Hematopoietic multipotent progenitor cell (in vitro differentiated cells): ENCODE measurements around the gene YTHDF1. TPM values are rescaled to one million over a fixed set of nuclear protein-coding genes. Genes with fewer than 3 reads are reported as not detected.

ENCODE experiments used
- DNase-seq, 3 donors: peaks; one replicate each; pipeline ENCODE4 v3.0.0-alpha.2; 2011 to 2015; ENCODE audit warnings: low read depth in 2 of 3, low spot score in 2 of 3
- total RNA-seq: library from RNA; depleted of rRNA; stranded (reverse); fragments of >200 nt; gene quantifications from one replicate; pipeline ENCODE4 v1.2.3, GENCODE V29; 2012

The YTHDF1 gene
- total RNA-seq, 1 donor = 23.4 TPM

- no peak for DNase-seq
Observed at GRCh38 chr20:63249891-63250290, 34.0 kb upstream of the YTHDF1 start.

DNA sequence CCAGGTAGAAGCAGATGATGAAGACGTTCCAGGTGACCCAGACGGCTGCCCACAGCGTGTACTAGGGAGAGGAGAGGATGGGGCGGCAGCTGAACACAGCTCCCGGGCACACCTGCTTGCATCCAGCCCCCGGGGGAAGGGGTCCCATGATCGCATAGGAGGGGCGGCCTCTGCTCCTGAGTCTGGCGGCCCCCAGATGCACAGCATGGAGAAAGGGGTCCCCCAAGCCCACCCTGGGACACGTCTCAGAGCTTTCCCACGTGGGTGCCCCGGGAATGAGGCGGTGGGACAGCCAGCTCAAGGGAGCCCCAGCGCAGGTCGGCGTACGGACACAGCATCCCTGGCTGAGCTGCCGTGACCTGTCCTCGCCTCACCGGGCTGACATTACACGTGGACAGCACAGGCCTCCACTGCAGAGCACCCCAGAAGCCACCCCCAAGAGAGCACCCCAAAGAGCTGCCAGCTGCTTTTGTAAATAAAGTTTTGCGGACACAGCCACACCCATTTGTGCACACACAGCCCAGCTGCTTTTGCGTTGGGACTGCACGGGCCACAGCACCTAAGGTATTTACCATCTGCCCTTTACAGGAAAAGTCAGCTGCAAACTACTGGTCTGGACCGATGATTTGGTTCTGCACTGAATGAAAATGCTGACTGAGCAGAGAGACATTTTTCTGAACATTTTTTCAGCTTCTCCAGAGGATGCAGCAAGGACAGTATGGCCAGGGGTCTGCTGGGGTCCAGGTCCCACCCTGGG is 33.1 kb upstream of the YTHDF1 start:
- DNase-seq = no peak

- no peak for DNase-seq
Observed at GRCh38 chr20:63247671-63248228, 31.8 kb upstream of the YTHDF1 start.

DNA sequence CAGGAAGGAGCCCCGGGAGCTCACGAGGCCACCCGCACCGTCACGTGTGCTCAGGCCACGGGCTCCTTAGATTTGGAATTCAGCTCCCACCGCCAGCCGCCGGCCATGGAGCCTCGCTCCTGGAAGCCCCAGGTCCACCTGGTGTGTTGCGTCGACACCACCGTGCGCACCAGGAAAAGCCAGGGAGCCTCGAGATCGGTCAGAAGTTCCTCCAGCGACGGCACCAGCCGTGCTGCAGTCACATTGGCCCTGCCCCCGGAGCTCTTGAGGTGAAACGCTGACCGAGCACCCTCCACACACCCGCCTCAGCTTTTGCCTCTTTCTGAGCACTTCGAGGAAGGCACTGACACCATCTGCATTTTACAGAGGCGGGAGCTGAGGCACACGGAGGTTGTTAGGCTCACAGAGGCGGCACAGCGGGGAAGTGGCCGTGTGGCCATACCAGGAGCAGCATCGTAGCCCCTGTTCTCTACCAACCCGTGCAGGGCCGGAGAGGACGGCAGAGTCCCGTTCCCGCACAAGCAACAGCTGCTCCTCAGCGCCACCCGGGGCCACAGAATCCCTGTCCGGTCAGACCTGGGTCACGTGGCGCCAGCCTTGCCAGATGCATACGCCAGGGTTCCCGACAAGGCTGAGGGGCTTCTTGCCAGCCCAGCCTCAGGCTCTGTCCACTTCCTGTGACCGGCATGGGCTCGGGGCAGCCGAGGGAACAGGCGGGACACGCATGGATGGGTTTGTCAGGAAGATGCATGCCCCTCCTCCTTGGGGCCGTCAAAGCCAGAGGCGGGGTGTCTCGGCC is 30.8 kb upstream of the YTHDF1 start:
- DNase-seq = no peak

DNA sequence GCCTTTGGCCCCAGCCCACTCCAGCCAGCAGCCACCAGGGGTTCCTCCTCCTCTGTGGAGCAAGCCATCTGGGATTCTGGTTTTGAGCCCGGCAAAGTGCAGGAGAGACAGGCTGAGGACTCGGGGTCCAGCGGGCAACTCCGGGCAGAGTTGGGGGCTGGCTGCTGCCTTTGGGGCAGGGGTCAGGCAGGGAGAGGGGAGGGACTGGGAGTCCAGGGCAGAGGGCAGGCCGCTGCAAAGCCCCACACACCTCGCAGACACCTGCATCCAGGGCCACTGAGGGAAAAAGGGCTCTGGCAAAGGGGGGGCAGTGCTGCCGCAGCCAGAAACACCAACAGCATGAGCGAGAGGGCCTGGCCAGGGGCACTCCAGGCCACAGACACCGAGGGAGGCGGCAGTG is 28.5 kb upstream of the YTHDF1 start:
- no peak for DNase-seq

GRCh38 chr20:63243604-63244247 is 27.8 kb upstream of the YTHDF1 start:
- no peak for DNase-seq

DNA sequence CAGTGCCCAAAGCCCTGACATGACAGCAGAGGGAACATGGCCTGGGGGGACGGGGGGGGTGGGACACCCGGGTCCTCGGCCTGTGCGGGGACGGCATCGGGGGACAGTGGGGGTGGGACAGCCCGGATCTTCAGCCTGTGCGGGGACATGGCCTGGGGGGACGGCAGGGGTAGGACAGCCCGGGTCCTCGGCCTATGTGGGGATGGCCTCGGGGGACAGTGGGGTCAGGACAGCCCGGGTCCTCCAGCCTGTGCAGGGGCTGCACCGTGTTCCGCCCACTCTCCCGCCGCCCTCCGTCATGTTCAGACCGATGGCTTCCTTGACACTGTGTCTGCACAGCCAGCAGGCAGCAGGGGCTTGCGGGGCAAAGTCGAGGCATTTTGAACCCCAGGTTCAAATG is 26.8 kb upstream of the YTHDF1 start:
- no peak for DNase-seq

- no peak for DNase-seq
Observed at GRCh38 chr20:63241272-63241671, 25.3 kb upstream of the YTHDF1 start.

DNA sequence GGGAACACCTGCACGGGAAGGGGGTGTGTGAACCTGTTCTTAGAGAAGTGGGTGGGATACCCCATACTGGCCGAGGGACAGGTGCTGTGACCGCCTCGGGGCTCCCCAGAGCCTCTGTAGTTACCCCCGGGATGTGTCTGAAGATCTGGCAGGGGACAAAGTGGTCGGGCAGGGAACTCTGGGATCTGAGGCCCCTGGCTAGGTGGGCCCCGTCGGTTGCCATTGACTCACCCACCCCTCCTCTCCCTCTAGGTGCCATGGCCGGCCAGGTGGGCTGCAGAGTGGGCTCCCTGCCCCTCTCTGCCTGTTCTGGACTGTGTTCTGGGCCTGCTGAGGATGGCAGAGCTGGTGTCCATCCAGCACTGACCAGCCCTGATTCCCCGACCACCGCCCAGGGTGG is 24.1 kb upstream of the YTHDF1 start:
- DNase-seq = no peak

GRCh38 chr20:63239431-63239830 is 23.5 kb upstream of the YTHDF1 start:
- no peak for DNase-seq

- no peak for DNase-seq
Observed at GRCh38 chr20:63238514-63239125, 22.7 kb upstream of the YTHDF1 start.

DNA sequence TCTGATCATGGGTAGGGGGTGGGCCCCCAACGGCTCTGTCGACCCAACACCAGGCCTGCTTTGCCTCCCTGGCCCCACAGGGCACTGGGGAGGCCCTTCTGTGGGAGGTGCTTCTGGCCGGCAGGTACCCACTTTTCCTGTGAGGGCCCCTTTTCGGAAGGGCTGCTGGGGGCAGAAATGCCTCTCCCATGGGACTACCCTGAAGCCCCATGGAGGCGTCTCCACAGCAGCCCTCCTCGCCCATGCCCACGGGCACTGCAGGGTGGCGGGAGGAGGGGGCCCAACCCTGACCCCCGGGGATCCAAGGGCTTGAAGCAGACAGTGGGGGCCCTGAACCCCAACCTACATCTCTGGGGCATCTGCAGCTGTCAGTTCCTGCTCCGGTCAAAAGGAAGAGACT is 22.1 kb upstream of the YTHDF1 start:
- DNase-seq = no peak

DNA sequence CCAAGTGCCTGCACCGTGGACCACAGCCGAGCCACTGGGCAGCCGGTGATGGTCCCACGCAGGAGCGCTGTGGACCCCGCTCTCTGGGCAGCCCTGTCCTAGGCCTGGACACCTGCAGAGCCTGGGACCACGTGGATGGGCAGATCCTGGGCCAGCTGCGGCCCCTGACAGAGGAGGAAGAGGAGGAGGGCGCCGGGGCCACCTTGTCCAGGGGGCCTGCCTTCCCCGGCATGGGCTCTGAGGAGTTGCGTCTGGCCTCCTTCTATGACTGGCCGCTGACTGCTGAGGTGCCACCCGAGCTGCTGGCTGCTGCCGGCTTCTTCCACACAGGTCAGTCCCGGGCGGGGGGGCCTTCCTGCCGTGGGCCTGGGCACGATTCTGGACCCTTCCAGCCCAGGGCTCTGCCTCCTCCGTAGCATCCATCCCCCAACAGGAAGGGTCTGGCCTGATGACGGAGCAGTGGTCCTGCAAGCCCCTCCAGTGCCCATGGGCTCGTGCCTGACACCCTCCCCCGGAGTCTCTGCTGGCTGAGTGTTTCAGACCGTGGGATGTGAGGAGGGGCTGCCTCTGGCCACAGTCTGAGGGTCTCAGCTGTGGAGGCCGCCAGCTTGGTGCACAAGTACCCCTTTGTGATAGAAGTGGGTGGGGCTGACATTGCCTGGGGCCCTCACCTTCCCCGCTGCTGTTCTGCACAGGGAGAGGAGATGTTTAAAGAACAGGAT is 20.3 kb upstream of the YTHDF1 start:
- DNase-seq = no peak

DNA sequence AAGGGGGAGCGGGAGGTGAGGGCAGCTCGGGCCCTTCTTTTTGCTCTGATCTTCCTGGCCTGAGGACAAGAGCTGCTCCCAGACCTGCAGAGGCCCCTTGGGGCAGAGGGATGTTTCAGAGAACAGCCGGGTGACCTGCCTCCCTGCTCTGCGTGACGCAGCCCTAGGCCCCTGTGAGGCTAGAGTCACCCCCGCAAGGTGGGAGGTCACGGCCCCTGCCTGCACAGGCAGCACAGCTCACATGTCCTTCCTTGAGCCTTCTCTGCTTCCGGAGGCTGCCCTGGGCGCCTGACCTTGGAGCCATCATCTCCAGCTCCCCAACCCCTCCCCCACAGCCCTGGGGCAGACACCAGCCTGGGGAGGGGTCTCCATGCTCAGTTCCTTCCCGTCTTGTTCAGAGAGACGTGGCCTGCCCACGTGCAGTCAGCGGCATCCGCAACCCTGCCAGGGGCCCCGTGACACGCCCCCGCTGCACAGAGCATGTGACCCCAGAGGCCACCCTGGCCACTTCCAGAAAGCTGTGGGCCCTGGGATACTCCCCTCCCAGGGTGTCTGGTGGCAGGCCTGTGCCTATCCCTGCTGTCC is 19.6 kb upstream of the YTHDF1 start, which contains the start of gene BIRC7:
Gene BIRC7 (plus strand): TSS at position 507 of the 585 bp plus-strand sequence. CDS start 192 bp downstream, outside the sequence.
- DNase-seq = no peak

DNA sequence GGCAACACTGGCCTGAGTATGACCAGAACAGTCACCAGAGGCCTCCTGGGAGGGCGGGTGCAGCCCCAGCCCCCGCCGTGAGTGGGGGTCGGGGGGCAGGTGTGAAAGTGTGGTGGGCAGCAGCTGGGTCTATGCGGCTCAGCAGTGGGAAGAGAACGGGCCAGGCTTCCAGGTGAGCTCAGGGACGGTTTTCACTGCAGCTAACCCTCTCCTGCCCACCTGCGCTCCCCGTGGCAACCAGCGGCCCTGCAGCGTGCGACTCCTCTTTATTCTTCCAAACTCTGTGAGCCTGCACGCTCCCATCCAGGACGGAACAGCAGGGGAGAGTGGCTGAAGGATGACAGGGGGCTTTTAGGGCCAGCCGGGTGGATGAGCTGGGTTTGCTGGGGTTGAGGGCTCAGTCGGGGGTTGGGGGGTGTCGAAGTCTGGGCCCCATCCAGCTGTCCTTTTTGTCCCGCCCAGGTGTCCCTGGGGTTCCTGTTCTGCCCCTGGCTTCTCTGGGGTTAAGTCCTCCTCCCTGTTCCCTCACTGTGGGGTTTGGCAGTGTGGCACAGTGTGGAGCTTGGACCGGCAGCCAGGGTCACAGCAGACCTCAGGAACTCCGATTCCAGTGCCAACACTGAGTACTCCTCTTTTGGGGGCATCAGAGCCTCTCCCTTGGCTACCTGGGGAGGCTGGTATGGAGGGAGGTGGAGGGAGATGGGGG is 18.9 kb upstream of the YTHDF1 start:
- DNase-seq = peak in 1 of 3 donors; percentile 29

DNA sequence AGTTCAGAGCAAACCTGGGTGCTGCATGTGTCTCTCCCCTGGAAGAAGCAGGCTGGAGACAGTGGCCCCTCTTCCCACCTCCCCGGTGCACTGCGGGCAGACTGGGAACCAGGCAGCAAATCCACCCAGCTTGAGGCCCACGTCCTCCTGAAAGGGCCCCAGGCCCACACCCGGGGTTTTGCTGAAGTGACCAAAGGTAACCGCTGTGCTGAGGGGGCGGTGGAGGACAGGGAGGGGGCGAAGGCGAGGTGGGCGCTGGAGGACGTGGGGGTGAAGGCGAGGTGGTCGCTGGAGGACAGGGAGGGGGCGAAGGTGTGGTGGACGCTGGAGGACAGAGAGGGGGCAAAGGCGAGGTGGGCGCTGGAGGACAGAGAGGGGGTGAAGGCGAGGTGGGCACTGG is 18.0 kb upstream of the YTHDF1 start:
- DNase-seq = no peak

DNA sequence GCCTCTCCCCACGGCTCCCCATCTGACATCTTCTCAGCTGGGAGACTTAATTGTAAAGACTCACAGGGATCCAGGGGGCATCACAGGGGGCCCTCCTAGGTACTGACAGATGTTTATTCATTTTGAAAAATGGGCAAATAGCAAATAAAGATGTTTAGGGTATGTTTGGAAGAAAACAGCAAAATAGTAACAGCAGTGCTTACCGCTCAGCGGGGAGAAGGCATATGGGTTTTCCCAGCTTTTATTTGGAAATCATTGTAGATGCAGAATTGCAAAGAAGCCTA is 17.1 kb upstream of the YTHDF1 start:
- no peak for DNase-seq

DNA sequence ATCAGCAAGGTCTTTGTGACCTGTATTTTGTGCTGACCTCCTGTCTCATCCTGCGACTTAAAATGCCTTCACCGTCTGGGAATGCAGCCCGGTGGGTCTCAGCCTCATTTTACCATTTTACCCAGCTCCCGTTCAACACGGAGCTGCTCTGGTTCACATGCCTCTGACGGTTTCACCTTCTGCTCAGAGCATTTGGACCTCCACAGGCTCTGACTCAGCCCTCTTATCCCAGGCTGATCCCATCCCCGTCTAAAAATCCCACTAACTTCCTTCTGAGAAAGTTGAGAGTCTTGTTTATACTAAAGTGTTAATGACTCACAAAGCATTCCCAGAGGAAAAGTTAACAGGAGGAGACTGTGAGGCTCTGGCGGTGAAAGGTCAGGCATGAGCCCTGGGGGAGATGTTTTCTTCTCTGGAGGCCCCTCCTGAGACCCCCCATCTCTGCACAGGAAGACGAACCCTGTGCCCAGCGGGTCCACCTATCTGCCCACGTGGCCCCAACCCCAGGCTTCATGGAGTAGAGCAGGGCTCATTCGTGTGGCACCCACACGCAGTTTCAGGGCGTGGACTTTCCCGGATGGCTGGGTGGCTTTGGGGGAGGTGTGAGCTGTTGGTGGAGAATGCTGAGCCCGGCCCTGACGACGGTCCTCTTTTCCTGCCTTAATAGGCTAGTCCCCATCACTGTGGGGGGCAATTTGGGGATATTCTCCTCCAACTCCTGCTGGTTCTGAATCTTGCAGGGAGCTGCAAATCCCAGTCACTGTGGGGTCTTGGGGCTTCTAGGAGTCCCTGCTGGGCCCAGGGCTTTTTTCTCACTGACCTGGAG is 16.5 kb upstream of the YTHDF1 start:
- DNase-seq = no peak
